Measurements from ENCODE around the gene SUN1. TPM values are rescaled to one million over a fixed set of nuclear protein-coding genes. Genes with fewer than 3 reads are reported as not detected.

Gene SUN1
- total and polyA plus RNA-seq, 4 donors: 24.8 to 162 (median 40.1) TPM

DNA sequence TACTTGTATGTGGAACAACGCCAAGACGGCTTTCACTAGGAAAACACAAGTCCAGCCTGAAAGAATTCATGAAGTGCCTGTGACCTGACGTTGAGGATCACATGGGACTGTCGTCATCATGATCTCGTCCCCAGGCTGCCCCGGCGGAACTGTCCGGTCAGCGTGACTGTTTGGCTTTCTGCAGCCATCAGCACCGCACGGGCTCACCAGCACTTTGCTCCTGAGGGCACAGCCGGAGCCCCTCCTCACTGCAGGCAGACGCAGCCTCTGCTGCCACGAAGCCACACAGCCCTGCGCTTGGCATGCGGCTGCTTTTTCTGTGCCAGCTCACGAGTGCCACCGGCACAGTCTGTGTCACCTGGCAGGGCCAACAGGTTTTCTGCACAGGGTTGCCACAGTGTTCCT is 34.7 kb downstream of the SUN1 start (continued):
- TF ChIP-seq, protein P1, sequence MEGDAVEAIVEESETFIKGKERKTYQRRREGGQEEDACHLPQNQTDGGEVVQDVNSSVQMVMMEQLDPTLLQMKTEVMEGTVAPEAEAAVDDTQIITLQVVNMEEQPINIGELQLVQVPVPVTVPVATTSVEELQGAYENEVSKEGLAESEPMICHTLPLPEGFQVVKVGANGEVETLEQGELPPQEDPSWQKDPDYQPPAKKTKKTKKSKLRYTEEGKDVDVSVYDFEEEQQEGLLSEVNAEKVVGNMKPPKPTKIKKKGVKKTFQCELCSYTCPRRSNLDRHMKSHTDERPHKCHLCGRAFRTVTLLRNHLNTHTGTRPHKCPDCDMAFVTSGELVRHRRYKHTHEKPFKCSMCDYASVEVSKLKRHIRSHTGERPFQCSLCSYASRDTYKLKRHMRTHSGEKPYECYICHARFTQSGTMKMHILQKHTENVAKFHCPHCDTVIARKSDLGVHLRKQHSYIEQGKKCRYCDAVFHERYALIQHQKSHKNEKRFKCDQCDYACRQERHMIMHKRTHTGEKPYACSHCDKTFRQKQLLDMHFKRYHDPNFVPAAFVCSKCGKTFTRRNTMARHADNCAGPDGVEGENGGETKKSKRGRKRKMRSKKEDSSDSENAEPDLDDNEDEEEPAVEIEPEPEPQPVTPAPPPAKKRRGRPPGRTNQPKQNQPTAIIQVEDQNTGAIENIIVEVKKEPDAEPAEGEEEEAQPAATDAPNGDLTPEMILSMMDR (IDR thresholded peaks at IDR 0.05; ENCODE audit: low read depth, low read length, missing input control): no peak
- TF ChIP-seq GABPA (IDR thresholded peaks at IDR 0.05 in 1 of 2, conservative IDR thresholded peaks at IDR 0.05 in 1 of 2): peak in 1 of 2 donors; percentile 31

DNA sequence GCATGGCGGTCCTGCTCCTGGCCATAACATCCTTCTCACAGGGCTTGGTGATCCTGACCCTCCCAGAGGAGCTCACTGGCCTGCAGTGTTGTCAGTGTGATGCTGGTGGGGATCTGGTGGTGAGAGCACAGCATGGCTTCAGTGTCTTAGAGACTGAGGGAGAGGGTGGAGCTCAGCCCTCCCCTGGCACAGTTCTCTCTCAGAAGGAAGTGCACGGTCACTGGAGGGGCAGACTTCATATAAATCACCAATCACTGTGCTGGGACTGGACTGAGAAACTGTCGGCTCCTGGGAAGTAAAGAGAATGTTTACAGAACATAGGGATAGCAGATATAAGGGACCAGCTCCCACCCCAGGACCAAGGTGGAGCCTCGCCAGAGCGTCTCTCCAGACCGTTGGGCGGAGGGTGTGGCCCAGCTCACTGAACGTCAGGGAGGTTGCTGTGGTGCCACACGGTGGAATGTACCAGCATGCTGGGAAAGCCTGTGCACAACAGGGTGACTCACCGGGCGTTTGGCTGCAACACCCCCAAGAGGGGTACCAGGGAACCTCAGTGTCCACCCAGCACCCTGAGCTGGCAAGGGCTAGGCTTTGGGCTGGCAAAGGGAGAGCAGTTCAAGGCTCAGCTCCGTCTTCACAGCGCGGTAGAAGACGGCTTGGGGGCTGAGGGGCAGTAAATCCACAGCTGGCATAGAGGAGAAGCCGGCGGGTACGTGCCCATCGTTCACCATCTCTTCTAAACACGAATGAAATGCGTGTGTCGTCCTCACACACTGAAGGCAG is 35.3 kb downstream of the SUN1 start:
- WGBS: 67% methylated on average over 22 of the region's 22 CpGs
- Histone ChIP-seq H3K36me3 (ENCODE audit: control insufficient read depth in 4 of 4, insufficient read depth in 3 of 4, low read depth in 1 of 4, low read length in 3 of 4) (peaks cover 2 to 27% (median 14%) of the 10 kb centered on the region in 4 donors), H3K4me1 (ENCODE audit: control insufficient read depth in 4 of 4, insufficient read depth in 4 of 4, low read length in 3 of 4) (peaks cover 0 to 20% (median 11%) of the 10 kb centered on the region in 4 donors), H3K9ac (ENCODE audit: low read depth in 1 of 2, low read length in 2 of 2) (peak overlapping the region; percentile 51 to 77), H3K27me3 (ENCODE audit: control insufficient read depth in 4 of 4, insufficient read depth in 4 of 4, low read length in 3 of 4) (no peaks in the 10 kb centered on the region), H3K27ac (ENCODE audit: low read depth in 1 of 2, low read length in 2 of 2) (peak overlapping the region; percentile 97 to 100), H3K4me3 (ENCODE audit: low read depth in 1 of 3, low read length in 3 of 3) (no peak overlapping the region), H3K9me3 (ENCODE audit: control insufficient read depth in 4 of 4, low read length in 3 of 4) (no peaks in the 10 kb centered on the region)
- TF ChIP-seq JUND (IDR thresholded peaks at IDR 0.05) (no peak), RAD21 (IDR thresholded peaks at IDR 0.05) (peak in 1 of 2 donors; percentile 4), GABPA (IDR thresholded peaks at IDR 0.05 in 1 of 2, conservative IDR thresholded peaks at IDR 0.05 in 1 of 2) (no peak), RXRA (IDR thresholded peaks at IDR 0.05) (peak in 1 of 2 donors; percentile 3)
- TF ChIP-seq, protein P2, sequence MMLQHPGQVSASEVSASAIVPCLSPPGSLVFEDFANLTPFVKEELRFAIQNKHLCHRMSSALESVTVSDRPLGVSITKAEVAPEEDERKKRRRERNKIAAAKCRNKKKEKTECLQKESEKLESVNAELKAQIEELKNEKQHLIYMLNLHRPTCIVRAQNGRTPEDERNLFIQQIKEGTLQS (IDR thresholded peaks at IDR 0.05): no peak
- TF ChIP-seq, protein P3, sequence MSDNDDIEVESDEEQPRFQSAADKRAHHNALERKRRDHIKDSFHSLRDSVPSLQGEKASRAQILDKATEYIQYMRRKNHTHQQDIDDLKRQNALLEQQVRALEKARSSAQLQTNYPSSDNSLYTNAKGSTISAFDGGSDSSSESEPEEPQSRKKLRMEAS (IDR thresholded peaks at IDR 0.05): no peak
- TF ChIP-seq, protein P1 (IDR thresholded peaks at IDR 0.05; ENCODE audit: low read depth, low read length, missing input control): no peak
- TF ChIP-seq, protein P4, sequence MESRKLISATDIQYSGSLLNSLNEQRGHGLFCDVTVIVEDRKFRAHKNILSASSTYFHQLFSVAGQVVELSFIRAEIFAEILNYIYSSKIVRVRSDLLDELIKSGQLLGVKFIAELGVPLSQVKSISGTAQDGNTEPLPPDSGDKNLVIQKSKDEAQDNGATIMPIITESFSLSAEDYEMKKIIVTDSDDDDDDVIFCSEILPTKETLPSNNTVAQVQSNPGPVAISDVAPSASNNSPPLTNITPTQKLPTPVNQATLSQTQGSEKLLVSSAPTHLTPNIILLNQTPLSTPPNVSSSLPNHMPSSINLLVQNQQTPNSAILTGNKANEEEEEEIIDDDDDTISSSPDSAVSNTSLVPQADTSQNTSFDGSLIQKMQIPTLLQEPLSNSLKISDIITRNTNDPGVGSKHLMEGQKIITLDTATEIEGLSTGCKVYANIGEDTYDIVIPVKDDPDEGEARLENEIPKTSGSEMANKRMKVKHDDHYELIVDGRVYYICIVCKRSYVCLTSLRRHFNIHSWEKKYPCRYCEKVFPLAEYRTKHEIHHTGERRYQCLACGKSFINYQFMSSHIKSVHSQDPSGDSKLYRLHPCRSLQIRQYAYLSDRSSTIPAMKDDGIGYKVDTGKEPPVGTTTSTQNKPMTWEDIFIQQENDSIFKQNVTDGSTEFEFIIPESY (IDR thresholded peaks at IDR 0.05): no peak
- no peak for DNase-seq (ENCODE audit: low spot score)

DNA sequence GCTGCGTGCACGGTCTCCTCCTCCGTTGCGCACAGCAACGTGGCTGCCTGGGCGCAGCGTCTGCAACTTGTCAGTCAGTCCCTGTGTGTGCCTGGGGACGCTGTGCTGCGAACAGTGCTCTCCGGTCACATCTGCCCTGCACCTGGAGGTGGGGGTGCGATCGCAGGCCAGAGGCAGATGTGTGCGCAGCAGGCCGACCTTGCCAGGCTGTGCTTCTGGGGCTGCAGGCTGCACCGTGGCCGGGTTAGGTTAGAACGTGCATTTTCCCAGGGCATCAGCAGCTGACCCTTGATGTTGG is 35.9 kb downstream of the SUN1 start:
- WGBS: 94% methylated on average over 17 of the region's 17 CpGs
- H3K9ac ChIP-seq (ENCODE audit: low read depth in 1 of 2, low read length in 2 of 2): no peak overlapping the region
- H3K36me3 ChIP-seq (ENCODE audit: control insufficient read depth in 4 of 4, insufficient read depth in 3 of 4, low read depth in 1 of 4, low read length in 3 of 4): peaks cover 2 to 28% (median 13%) of the 10 kb centered on the region in 4 donors
- H3K27me3 ChIP-seq (ENCODE audit: control insufficient read depth in 4 of 4, insufficient read depth in 4 of 4, low read length in 3 of 4): no peaks in the 10 kb centered on the region
- TF ChIP-seq HNF4A (conservative IDR thresholded peaks at IDR 0.05): no peak
- peak overlapping the region; percentile 97 to 100 for H3K27ac ChIP-seq (ENCODE audit: low read depth in 1 of 2, low read length in 2 of 2)
- H3K4me1 ChIP-seq (ENCODE audit: control insufficient read depth in 4 of 4, insufficient read depth in 4 of 4, low read length in 3 of 4): peaks cover 0 to 21% (median 12%) of the 10 kb centered on the region in 4 donors
- H3K4me3 ChIP-seq (ENCODE audit: low read depth in 1 of 3, low read length in 3 of 3): no peak overlapping the region
- DNase-seq (ENCODE audit: low spot score): no peak
- no peaks in the 10 kb centered on the region for H3K9me3 ChIP-seq (ENCODE audit: control insufficient read depth in 4 of 4, low read length in 3 of 4)
